HCT116 (cell line): Measurements from ENCODE around the gene AMOTL2. TPM values are rescaled to one million over a fixed set of nuclear protein-coding genes. Genes with fewer than 3 reads are reported as not detected.
A peak's percentile ranks its signal among the peaks of the same experiment; 100 is the strongest.

Experiments
- ATAC-seq: fragments of 200-7000 bp; cut with Tn5 transposase; 2 replicates; pipeline ENCODE4 v1.9.1; 2020; ENCODE audit warnings: mild to moderate bottlenecking, moderate library complexity
- BruUV-seq: library from RNA; stranded (reverse); fragments of 400-500 nt; replicated peaks from 2 replicates; lab custom pipeline; 2021; lab: Mats Ljungman, UMichigan
- CTCF ChIA-PET: fragments of 300-600 bp; sonication (Branson Sonifier 250); formaldehyde crosslinking; loops from one replicate; lab custom pipeline; 2021; ENCODE audit warnings: antibody characterized with exemption; lab: Charles Lee
- POLR2A ChIA-PET: fragments of 300-600, 350-600 bp; sonication (Branson Sonifier 250); formaldehyde crosslinking; loops from one replicate; lab custom pipeline; 2021; ENCODE audit warnings: antibody characterized with exemption; lab: Charles Lee
- RAD21 ChIA-PET, 2 experiments: fragments of 300-600 bp; sonication (Branson Sonifier 250); formaldehyde crosslinking; loops; one replicate each; lab custom pipeline; 2023; ENCODE audit warnings: low total read pairs in 2 of 2; ENCODE audit not compliant: uncharacterized antibody in 2 of 2, unreplicated experiment in 2 of 2, low non-redundant PET in 1 of 2; lab: Charles Lee
- DNase-seq: peaks from one replicate; pipeline ENCODE4 v3.0.0-alpha.2; 2010; ENCODE audit warnings: low read depth, low spot score
- H2AFZ ChIP-seq: fragments of 200-600 bp; shearing (Covaris generic), sonication (generic); 2 replicates; pipeline ENCODE4 v1.6.1; 2017; ENCODE audit warnings: low read depth, mixed run types, mixed read lengths, antibody characterized with exemption, low read length; ENCODE audit not compliant: poor library complexity, severe bottlenecking
- H3K27ac ChIP-seq: 2 replicates; pipeline ENCODE4 v1.5.1; 2012; ENCODE audit warnings: low read depth, low read length
- H3K27me3 ChIP-seq: fragments of 200-600 bp; sonication (generic); 2 replicates; pipeline ENCODE4 v1.6.1; 2016; ENCODE audit warnings: mixed run types, low read length, mixed read lengths; ENCODE audit not compliant: insufficient read depth
- H3K36me3 ChIP-seq, 2 experiments: fragments of 200-500 bp in 1 of 2; fragments of 200-600 bp in 1 of 2; sonication (Bioruptor generic) in 1 of 2; sonication (generic) in 1 of 2; 2 replicates each; pipeline versions ENCODE4 v1.5.1 to v1.6.1; 2014 to 2016; ENCODE audit warnings: low read length in 2 of 2, inconsistent platforms in 1 of 2, mixed read lengths in 1 of 2, mixed run types in 1 of 2; ENCODE audit not compliant: insufficient read depth in 2 of 2, control insufficient read depth in 1 of 2
- H3K4me1 ChIP-seq, 2 experiments: fragments of 200-600 bp in 1 of 2; sonication (generic) in 1 of 2; 2 replicates each; pipeline versions ENCODE4 v1.5.1 to v1.6.1; 2012 to 2017; ENCODE audit warnings: low read length in 2 of 2, inconsistent platforms in 1 of 2, mild to moderate bottlenecking in 1 of 2, mixed read lengths in 1 of 2, mixed run types in 1 of 2, moderate library complexity in 1 of 2; ENCODE audit not compliant: insufficient read depth in 2 of 2, control insufficient read depth in 1 of 2
- H3K4me2 ChIP-seq: fragments of 200-600 bp; sonication (generic); 2 replicates; pipeline ENCODE4 v1.6.1; 2017; ENCODE audit warnings: mixed run types, low read length, mixed read lengths
- H3K4me3 ChIP-seq, 2 experiments: fragments of 200-600 bp in 1 of 2; sonication (generic) in 1 of 2; replicated peaks in 1 of 2; 2 replicates each; pipeline ENCODE4 v1.5.1; 2011 to 2016; ENCODE audit warnings: low read length in 2 of 2, control low read depth in 1 of 2, low read depth in 1 of 2, mild to moderate bottlenecking in 1 of 2, mixed read lengths in 1 of 2, mixed run types in 1 of 2
- H3K79me2 ChIP-seq: fragments of 200-600 bp; sonication (generic); 2 replicates; pipeline ENCODE4 v1.6.1; 2017; ENCODE audit warnings: mild to moderate bottlenecking, mixed run types, low read length, moderate library complexity, mixed read lengths; ENCODE audit not compliant: insufficient read depth
- H3K9ac ChIP-seq: fragments of 200-600 bp; sonication (generic); 2 replicates; pipeline ENCODE4 v1.6.1; 2016; ENCODE audit warnings: low read length, mixed read lengths
- H3K9me2 ChIP-seq: fragments of 200-600 bp; sonication (generic), shearing (Covaris generic); 2 replicates; pipeline ENCODE4 v1.6.1; 2017; ENCODE audit warnings: mixed run types, mild to moderate bottlenecking, moderate library complexity; ENCODE audit not compliant: insufficient read depth
- H3K9me3 ChIP-seq, 2 experiments: fragments of 200-500 bp in 1 of 2; fragments of 200-600 bp in 1 of 2; sonication (Bioruptor generic) in 1 of 2; sonication (generic) in 1 of 2; 2 replicates each; pipeline ENCODE4 v1.6.1; 2014 to 2017; ENCODE audit warnings: low read length in 2 of 2, mixed read lengths in 2 of 2, inconsistent platforms in 1 of 2, low read depth in 1 of 2, mild to moderate bottlenecking in 1 of 2, mixed run types in 1 of 2, moderate library complexity in 1 of 2; ENCODE audit not compliant: control insufficient read depth in 1 of 2, insufficient read depth in 1 of 2
- H4K20me1 ChIP-seq: fragments of 200-600 bp; sonication (generic), shearing (Covaris generic); 2 replicates; pipeline ENCODE4 v1.6.1; 2017; ENCODE audit warnings: mixed run types, mild to moderate bottlenecking, moderate library complexity; ENCODE audit not compliant: insufficient read depth
- CBX3 ChIP-seq: IDR thresholded peaks from 2 replicates; pipeline ENCODE4 v1.6.1; 2012; ENCODE audit warnings: low read depth
- CEBPB ChIP-seq: IDR thresholded peaks from 2 replicates; pipeline ENCODE4 v1.6.1; 2012; ENCODE audit warnings: low read depth
- CTCF ChIP-seq, 3 experiments: fragments of 200-600 bp in 1 of 3; sonication (generic) in 1 of 3; IDR thresholded peaks in 2 of 3; conservative IDR thresholded peaks in 1 of 3; 2 replicates each; pipeline ENCODE4 v1.5.1; 2012 to 2017; ENCODE audit warnings: low read depth in 2 of 3, low read length in 2 of 3, antibody characterized with exemption in 1 of 3, borderline replicate concordance in 1 of 3, control low read depth in 1 of 3, mild to moderate bottlenecking in 1 of 3, mixed read lengths in 1 of 3, mixed run types in 1 of 3, moderate library complexity in 1 of 3; ENCODE audit not compliant: insufficient read depth in 1 of 3
- EGR1 ChIP-seq: IDR thresholded peaks from 2 replicates; pipeline ENCODE4 v1.6.1; 2012; ENCODE audit warnings: low read depth
- ELF1 ChIP-seq: IDR thresholded peaks from 2 replicates; pipeline ENCODE4 v1.6.1; 2012; ENCODE audit warnings: low read depth, borderline replicate concordance
- EZH2 ChIP-seq: fragments of 200-600 bp; sonication (generic); IDR thresholded peaks from 2 replicates; pipeline ENCODE4 v1.6.1; 2017; ENCODE audit warnings: antibody characterized with exemption, mixed run types
- FOSL1 ChIP-seq: IDR thresholded peaks from 2 replicates; pipeline ENCODE4 v1.6.1; 2012; ENCODE audit warnings: low read depth
- JUND ChIP-seq: IDR thresholded peaks from 2 replicates; pipeline ENCODE4 v1.6.1; 2012
- MAX ChIP-seq: IDR thresholded peaks from 2 replicates; pipeline ENCODE4 v1.6.1; 2012
- POLR2A ChIP-seq: IDR thresholded peaks from 2 replicates; pipeline ENCODE4 v1.7.0; 2011; ENCODE audit warnings: borderline replicate concordance; ENCODE audit not compliant: insufficient read depth, insufficient read length; ENCODE audit errors: extremely low read depth
- POLR2AphosphoS5 ChIP-seq: IDR thresholded peaks from 2 replicates; pipeline ENCODE4 v1.6.1; 2011; ENCODE audit warnings: mild to moderate bottlenecking, low read depth, low read length, moderate library complexity
- SIN3A ChIP-seq: IDR thresholded peaks from 2 replicates; pipeline ENCODE4 v1.6.1; 2012; ENCODE audit warnings: low read depth
- SP1 ChIP-seq: IDR thresholded peaks from 2 replicates; pipeline ENCODE4 v1.6.1; 2012; ENCODE audit warnings: low read depth
- SRF ChIP-seq: IDR thresholded peaks from 2 replicates; pipeline ENCODE4 v1.6.1; 2012; ENCODE audit warnings: low read depth
- ZBTB33 ChIP-seq: IDR thresholded peaks from 2 replicates; pipeline ENCODE4 v1.6.1; 2011; ENCODE audit warnings: mild to moderate bottlenecking, low read length, moderate library complexity; ENCODE audit not compliant: insufficient replicate concordance; ENCODE audit errors: extremely low read depth
- ZFX ChIP-seq: fragments of 450-650 bp; IDR thresholded peaks from 2 replicates; pipeline ENCODE4 v1.6.1; 2017
- ZNF274 ChIP-seq: fragments of 200-500 bp; sonication (Bioruptor generic); IDR thresholded peaks from 2 replicates; pipeline ENCODE4 v1.6.1; 2014; ENCODE audit warnings: mild to moderate bottlenecking, low read depth, low read length, inconsistent platforms
- intact Hi-C: fragments of 100-400 bp; cut with micrococcal nuclease; formaldehyde crosslinking; loops from 2 replicates; pipeline ENCODE4 v1.10.0; 2022
- total RNA-seq: library from RNA; stranded (reverse); gene quantifications from one replicate; pipeline ENCODE4 v1.2.1, GENCODE V29; 2021; ENCODE audit not compliant: unreplicated experiment

AMOTL2 gene
- total RNA-seq, 1 experiment from 2014 or later, result 54.0 TPM

GRCh38 chr3:134342259-134342658 is 32.0 kb downstream of the AMOTL2 start (continued):
- TF ChIP-seq POLR2AphosphoS5 (no peak), CBX3 (no peak), POLR2A (no peak), CTCF (IDR thresholded peaks at IDR 0.05 in 2 of 3, conservative IDR thresholded peaks at IDR 0.05 in 1 of 3; ENCODE audit: borderline replicate concordance in 1 of 3, insufficient read depth in 1 of 3, low read depth in 2 of 3, low read length in 2 of 3) (no peak)

- no peaks in the 10 kb centered on the region for H4K20me1 ChIP-seq
- H3K9ac ChIP-seq, result no peak overlapping the region
- H3K9me3 ChIP-seq, result peaks cover 0 to 3% of the 10 kb centered on the region in 2 experiments; a peak in 1 of 4 replicates
- no peak overlapping the region for H3K27ac ChIP-seq
- 0 out of 2 replicates have a peak, but pooled peaks have one; percentile 28 for TF ChIP-seq MAX
- TF ChIP-seq POLR2AphosphoS5, result no peak
- H3K36me3 ChIP-seq, result no peaks in the 10 kb centered on the region
- H3K79me2 ChIP-seq, result no peaks in the 10 kb centered on the region
- intact Hi-C loops, result no loop called here
- ATAC-seq (no peak), DNase-seq (no peak)
- no peak overlapping the region for H3K4me3 ChIP-seq
- no peaks in the 10 kb centered on the region for H3K27me3 ChIP-seq
- BruUV-seq, result no TSS peak
- H3K4me2 ChIP-seq, result no peak overlapping the region
- H3K9me2 ChIP-seq, result no peaks in the 10 kb centered on the region
- ChIA-PET CTCF (interaction anchor here (1.3 kb wide), 1 partner anchor 23 kb away, joined by 4 read pairs; no protein-coding TSS in a partner anchor), POLR2A (no interaction called here), RAD21 (no interaction called here)
- no peak overlapping the region for H2AFZ ChIP-seq
- peaks cover 0 to 19% of the 10 kb centered on the region in 2 experiments; a peak in 1 of 4 replicates for H3K4me1 ChIP-seq
Observed at GRCh38 chr3:134341389-134341788, 32.9 kb downstream of the AMOTL2 start.

- no peaks in the 10 kb centered on the region for H3K27me3 ChIP-seq
- BruUV-seq, result no TSS peak
- no peak overlapping the region for H3K4me3 ChIP-seq
- intact Hi-C loops, result no loop called here
- H3K9ac ChIP-seq, result no peak overlapping the region
- no peaks in the 10 kb centered on the region for H3K9me2 ChIP-seq
- H3K27ac ChIP-seq, result no peak overlapping the region
- ChIA-PET RAD21 (no interaction called here), CTCF (interaction anchor here (1.3 kb wide), 1 partner anchor 23 kb away, joined by 4 read pairs; no protein-coding TSS in a partner anchor), POLR2A (no interaction called here)
- no peak for ATAC-seq
- no peaks in the 10 kb centered on the region for H3K79me2 ChIP-seq
- no peaks in the 10 kb centered on the region for H4K20me1 ChIP-seq
- H3K36me3 ChIP-seq, result no peaks in the 10 kb centered on the region
- H3K9me3 ChIP-seq, result no peaks in the 10 kb centered on the region
- H3K4me1 ChIP-seq, result peaks cover 0 to 23% of the 10 kb centered on the region in 2 experiments; a peak in 1 of 4 replicates
- H2AFZ ChIP-seq, result no peak overlapping the region
- no peak for DNase-seq
- H3K4me2 ChIP-seq, result no peak overlapping the region
- TF ChIP-seq ZNF274, result no peak
- no peak for TF ChIP-seq JUND
- no peak for TF ChIP-seq SIN3A
- no peak for TF ChIP-seq ZFX
- TF ChIP-seq CBX3, result no peak
- TF ChIP-seq SP1, result no peak
- no peak for TF ChIP-seq ZBTB33
- no peak for TF ChIP-seq ELF1
- no peak for TF ChIP-seq CEBPB
- TF ChIP-seq SRF, result no peak
- TF ChIP-seq EZH2, result no peak
- no peak for TF ChIP-seq EGR1
- TF ChIP-seq FOSL1, result no peak
Observed at GRCh38 chr3:134340982-134341365, 33.3 kb downstream of the AMOTL2 start.
